MM.1S (cell line): ENCODE data around the gene PRR33.

ENCODE experiments used
- EZH2 ChIP-seq: fragments of 300-600 bp; sonication (generic); optimal IDR thresholded peaks from 2 replicates; pipeline ENCODE3; 2017; ENCODE audit warnings: low read depth, mild to moderate bottlenecking, antibody characterized with exemption, low read length, mixed read lengths
- EZH2phosphoT487 ChIP-seq: fragments of 300-600 bp; sonication (generic); IDR thresholded peaks from 2 replicates; pipeline ENCODE4 v1.6.1; 2018; ENCODE audit warnings: antibody characterized with exemption, low read length
- TF ChIP-seq, protein P1 (sequence below): fragments of 300-600 bp; sonication (generic); IDR thresholded peaks from 2 replicates; pipeline ENCODE4 v1.5.1; 2016; ENCODE audit warnings: antibody characterized with exemption, low read length, mixed read lengths

DNA sequence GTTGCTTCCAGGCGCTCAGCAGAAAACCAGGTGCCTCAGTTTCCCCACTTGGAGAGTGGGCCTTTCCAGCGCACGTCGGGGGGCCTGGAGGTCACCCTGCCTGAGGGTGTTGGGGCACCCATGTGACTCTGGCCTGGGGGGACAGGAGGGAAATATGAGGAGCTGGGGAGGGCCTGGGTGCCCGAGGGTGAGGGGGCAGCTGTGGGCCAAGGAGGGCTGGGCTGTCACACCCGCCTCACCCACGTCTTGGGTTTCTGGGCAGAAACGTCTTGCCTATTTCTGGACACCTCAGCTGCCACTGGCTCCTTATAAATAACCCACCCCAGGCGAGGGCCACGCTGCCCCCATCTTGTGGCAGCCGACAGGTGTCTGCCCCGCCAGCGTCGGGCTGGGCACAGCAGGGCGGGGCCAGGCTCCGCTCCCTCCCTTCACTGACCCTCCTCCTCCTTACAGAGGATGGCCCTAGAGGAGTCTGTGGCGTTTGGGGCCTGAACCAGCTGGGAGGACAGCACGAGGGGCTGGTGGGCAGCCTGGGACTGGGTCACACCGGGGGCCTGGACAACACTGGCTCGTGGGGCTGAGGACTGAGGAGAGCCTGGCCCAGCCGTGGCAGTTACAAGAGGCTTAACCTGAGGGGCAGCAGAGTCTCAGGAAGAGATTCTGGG is 29.3 kb upstream of the PRR33 start:
- TF ChIP-seq, protein P1, sequence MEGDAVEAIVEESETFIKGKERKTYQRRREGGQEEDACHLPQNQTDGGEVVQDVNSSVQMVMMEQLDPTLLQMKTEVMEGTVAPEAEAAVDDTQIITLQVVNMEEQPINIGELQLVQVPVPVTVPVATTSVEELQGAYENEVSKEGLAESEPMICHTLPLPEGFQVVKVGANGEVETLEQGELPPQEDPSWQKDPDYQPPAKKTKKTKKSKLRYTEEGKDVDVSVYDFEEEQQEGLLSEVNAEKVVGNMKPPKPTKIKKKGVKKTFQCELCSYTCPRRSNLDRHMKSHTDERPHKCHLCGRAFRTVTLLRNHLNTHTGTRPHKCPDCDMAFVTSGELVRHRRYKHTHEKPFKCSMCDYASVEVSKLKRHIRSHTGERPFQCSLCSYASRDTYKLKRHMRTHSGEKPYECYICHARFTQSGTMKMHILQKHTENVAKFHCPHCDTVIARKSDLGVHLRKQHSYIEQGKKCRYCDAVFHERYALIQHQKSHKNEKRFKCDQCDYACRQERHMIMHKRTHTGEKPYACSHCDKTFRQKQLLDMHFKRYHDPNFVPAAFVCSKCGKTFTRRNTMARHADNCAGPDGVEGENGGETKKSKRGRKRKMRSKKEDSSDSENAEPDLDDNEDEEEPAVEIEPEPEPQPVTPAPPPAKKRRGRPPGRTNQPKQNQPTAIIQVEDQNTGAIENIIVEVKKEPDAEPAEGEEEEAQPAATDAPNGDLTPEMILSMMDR, result no peak
- TF ChIP-seq EZH2 (no peak), EZH2phosphoT487 (no peak)
